Endometrial microvascular endothelial cells (primary cell): ENCODE measurements around the gene NYNRIN. TPM values are rescaled to one million over a fixed set of nuclear protein-coding genes. Genes with fewer than 3 reads are reported as not detected.

Source experiments
- in situ Hi-C: cut with HindIII; loops from 2 replicates; pipeline ENCODE4 v1.10.0; 2017; ENCODE audit warnings: low sequenced_read_pairs, low pct_unique_long_range_greater_than_20kb; ENCODE audit errors: inconsistent ontology term
- total RNA-seq: library from RNA; depleted of rRNA; stranded (reverse); fragments of >200 nt; gene quantifications from one replicate; pipeline ENCODE4 v1.2.3, GENCODE V29; 2015; ENCODE audit errors: inconsistent ontology term

The NYNRIN gene
- total RNA-seq, 1 donor from 2014 or later, result 6.9 TPM

DNA sequence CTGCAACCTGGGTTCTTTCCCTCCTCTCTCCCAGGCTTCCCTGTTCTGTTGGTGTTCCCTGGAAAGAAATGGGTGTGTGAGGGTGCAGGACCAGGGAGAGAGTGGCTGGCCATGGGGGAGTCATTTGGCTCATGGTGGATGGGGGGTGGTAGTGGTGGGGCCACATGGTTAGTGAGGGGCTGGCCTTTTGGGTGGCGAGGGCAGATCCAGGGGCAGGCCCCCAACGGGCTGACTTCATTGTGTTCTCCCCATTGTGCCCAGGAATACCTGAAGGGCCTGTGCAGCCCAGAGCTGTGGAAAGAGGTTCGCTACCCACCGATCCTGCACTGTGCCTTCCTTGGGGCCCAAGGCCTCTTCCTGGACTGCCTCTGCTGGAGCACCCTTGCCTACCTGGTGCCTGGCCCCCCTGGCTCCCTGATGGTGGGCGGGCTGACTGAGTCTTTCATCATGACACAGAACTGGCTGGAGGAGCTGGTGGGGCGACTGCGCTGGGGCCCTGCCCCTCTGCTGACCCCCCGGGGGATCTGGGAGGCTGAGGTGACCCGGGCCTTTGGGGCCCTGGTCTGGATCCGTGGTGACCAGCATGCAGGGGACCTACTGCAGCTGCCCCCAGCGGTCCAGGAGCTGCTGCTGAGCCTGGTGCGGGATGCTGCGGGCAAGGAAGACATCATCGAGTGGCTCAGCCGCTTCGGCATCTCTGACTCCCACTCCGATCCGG lies 9.0 kb downstream of the NYNRIN start:
- in situ Hi-C loops, result no loop called here

DNA sequence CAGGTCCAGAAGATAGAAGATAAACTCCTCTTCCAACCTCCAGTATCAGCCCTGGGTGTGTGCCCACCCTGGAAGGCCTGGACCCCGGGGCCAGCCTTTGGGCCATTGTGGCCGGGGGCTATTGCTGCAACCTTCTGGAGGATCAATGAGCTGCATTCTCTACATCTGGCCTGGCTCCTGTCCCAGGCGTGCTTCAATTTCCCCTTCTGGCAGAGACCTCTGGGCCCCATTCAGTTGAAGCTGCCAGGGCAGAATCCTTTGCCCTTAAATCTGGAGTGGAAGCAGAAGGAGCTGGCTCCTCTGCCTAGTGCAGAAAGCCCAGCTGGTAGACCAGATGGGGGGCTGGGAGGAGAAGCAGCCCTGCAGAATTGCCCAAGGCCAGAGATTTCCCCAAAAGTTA lies 10.0 kb downstream of the NYNRIN start:
- in situ Hi-C loops, result no loop called here

DNA sequence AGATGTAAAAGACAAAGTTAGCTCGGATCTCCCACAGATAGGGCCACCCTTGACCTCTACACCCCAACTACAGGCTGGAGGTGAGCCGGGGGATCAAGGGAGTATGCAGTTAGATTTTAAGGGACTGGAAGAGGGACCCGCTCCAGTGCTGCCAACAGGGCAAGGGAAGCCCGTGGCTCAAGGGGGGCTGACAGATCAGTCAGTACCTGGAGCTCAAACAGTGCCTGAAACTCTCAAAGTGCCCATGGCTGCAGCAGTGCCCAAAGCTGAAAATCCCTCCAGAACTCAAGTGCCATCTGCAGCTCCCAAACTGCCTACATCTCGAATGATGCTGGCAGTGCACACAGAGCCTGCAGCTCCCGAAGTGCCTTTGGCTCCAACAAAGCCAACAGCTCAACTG lies 10.4 kb downstream of the NYNRIN start:
- in situ Hi-C loops, result no loop called here

DNA sequence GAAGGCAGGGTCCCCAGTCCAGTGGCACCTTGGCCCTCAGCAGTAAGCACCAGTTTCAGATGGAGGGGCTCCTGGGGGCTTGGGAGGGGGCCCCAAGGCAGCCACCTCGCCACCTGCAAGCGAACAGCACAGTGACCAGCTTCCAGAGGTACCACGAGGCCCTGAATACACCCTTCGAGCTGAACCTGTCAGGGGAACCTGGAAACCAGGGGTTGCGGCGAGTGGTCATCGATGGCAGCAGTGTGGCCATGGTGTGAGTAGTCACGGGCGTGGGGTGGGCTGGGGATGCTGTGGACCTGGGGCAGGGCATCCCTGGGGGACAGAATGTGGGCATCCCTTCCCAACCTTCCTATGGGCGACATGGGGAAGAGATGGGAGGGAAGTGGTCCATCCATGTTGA lies 11.2 kb downstream of the NYNRIN start:
- in situ Hi-C loops, result no loop called here

DNA sequence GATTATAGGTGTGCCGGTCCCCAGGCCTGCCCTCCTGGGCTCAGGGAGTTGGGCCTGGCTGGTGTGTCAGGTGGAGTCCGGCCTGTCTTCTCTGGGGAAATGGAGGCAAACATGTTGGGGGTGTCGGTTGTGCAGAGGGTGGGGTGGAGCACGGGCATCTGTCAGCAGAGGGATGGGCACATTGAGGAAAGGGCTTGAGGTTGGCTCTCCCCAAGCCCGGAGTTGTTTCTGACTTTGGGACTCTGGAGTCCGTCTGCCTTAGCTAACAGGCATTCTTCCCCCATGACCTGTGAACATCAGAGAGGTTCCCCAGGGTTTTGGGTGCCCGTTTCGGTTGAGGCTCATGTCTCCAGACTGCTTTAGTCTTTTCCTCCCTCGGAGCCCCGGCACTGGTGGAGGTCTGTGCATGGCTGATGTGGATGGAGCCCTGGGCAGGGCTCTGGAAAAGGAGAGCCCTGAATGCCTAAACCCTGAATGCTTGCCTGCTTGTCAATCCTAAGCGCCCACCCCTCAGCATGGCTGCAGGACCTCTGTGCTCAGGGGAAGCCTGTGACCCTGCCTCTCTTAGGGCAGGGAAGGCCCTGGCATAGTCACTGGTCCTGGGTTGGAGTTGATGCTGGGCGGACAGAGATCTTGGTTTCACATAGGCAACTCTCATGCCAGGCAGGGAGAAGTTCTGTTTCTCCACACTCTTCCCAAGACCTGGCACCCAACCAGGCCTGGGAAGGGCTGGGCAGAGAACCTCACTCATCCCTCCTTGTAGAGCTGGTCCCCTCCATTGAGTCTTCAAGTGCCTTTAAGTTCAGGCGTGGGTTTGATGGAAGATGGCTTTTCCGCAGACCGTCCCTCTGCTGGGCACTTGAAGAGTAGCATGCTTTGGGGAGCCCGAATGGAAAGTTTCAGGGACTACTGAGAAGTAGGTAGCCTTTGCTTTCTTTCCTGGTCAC lies 12.9 kb downstream of the NYNRIN start:
- in situ Hi-C loops, result no loop called here

DNA sequence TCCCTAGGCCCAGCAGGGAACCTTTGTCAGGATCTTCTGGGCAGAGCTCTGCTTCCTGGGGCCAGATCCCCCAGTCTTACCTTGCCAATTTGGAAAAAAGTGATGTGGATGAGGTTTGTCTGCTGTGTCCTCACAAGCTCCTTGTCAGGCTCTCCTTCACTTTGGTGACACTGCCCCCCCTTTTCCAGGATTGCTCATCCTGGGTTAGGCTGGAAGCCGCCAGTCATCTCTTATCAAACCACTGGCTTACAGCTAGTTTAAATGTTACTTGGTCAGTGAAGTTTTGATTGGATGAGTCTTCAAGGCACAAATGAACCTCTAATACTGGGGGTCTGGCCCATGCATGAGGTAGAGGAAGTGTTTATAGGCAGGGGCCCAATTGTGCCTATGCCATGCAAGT lies 15.3 kb downstream of the NYNRIN start:
- in situ Hi-C loops, result no loop called here

DNA sequence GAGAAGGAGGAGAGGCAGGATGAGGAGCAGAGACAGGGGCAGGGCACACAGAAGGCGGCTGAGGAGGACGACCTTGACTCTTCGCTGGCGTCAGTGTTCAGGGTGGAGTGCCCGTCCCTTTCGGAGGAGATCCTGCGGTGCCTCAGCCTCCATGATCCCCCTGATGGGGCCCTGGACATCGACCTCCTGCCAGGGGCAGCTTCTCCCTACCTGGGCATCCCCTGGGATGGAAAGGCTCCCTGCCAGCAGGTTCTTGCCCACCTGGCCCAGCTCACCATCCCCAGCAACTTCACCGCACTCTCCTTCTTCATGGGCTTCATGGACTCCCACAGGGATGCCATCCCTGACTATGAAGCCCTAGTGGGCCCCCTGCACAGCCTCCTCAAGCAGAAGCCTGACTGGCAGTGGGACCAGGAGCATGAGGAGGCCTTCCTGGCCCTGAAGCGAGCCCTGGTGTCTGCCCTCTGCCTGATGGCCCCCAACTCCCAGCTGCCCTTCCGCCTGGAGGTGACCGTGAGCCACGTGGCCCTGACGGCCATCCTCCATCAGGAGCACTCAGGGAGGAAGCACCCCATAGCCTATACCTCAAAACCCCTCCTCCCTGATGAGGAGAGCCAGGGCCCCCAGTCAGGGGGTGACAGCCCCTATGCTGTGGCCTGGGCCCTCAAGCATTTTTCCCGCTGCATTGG lies 16.1 kb downstream of the NYNRIN start:
- in situ Hi-C loops, result no loop called here

DNA sequence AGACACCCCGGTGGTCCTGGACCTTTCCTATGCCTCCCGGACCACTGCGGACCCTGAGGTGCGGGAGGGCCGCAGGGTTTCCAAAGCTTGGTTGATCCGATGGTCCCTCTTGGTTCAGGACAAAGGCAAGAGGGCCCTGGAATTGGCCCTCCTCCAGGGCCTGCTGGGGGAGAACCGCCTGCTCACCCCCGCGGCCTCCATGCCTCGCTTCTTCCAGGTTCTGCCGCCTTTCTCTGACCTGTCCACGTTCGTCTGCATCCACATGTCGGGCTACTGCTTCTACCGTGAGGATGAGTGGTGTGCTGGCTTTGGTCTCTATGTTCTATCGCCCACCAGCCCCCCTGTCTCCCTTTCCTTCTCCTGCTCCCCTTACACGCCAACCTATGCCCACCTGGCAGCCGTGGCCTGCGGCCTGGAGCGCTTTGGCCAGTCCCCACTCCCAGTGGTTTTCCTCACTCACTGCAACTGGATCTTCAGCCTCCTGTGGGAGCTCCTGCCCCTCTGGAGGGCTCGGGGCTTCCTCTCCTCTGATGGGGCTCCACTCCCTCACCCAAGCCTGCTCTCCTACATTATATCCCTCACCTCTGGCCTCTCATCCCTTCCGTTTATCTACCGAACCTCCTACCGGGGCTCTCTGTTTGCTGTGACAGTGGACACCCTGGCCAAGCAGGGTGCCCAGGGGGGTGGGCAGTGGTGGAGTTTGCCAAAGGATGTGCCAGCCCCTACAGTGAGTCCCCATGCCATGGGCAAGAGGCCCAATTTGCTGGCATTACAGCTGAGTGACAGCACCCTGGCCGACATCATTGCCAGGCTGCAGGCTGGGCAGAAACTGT lies 16.8 kb downstream of the NYNRIN start:
- in situ Hi-C loops, result no loop called here

DNA sequence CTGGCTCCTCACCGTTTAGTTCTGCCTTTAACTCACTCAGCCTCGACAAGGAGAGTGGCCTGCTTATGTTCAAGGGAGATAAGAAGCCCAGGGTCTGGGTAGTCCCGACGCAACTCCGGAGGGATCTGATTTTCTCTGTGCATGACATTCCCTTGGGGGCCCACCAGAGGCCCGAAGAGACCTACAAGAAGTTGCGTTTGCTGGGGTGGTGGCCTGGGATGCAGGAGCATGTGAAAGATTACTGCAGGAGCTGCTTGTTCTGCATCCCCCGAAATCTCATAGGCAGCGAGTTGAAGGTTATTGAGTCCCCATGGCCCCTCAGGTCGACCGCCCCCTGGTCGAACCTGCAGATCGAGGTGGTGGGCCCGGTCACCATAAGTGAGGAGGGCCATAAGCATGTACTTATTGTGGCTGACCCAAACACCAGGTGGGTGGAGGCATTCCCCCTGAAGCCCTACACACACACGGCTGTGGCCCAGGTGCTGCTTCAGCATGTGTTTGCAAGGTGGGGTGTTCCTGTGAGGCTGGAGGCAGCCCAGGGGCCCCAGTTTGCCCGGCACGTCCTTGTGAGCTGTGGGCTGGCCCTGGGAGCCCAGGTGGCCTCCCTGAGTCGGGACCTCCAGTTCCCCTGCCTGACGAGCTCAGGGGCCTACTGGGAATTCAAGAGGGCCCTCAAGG lies 17.6 kb downstream of the NYNRIN start:
- in situ Hi-C loops, result no loop called here

DNA sequence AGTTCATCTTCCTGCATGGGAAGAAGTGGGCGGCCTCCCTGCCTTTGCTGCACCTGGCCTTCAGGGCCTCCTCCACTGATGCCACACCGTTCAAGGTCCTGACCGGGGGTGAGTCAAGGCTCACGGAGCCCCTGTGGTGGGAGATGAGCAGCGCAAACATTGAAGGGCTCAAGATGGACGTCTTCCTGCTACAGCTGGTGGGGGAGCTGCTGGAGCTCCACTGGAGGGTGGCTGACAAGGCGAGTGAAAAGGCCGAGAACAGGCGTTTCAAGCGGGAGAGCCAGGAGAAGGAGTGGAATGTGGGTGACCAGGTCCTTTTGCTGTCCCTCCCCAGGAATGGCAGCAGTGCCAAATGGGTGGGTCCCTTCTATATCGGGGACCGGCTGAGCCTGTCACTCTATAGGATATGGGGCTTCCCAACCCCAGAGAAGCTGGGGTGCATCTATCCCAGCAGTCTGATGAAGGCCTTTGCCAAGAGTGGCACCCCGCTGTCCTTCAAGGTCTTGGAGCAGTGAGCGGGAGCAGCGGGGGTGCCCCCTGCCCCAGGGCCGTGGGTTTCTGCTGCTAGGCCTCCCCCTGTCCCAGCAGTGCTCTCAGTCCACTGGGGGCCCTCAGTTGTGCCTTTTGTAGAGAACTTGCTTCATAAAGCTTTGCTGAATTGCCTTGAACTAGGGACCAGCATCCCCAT lies 18.3 kb downstream of the NYNRIN start:
- in situ Hi-C loops, result no loop called here

DNA sequence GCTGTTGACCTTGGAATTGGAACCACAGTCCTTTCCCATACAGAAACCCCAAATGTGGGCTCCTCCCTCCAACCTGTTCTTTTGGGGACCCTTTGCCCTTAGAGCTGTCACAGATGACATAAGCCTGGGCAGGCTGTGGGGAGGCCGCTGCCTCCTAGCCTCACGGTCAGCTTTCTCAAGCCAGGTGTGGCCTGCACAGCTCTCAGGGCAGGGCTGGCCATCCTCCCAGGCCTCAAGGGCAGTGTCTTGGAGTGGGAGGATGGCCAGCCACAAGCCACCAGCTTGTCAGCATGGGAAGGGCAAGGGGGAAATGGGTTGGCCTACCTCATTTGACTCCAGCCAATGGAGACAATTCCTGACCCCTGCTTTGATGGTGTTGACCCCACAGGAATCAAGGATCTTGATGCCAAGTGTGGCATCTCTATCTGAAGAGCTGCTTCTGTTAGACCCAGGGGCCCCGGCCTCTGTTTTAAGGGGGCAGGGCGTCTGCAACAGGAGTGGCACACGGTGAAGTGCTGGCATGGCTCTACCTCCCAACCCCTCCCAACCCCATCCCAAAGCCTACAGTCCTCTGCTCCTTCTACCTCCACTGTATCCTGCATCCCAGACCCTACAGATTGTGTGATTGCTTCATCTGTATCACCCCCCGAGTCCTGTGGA lies 19.2 kb downstream of the NYNRIN start:
- in situ Hi-C loops, result no loop called here

DNA sequence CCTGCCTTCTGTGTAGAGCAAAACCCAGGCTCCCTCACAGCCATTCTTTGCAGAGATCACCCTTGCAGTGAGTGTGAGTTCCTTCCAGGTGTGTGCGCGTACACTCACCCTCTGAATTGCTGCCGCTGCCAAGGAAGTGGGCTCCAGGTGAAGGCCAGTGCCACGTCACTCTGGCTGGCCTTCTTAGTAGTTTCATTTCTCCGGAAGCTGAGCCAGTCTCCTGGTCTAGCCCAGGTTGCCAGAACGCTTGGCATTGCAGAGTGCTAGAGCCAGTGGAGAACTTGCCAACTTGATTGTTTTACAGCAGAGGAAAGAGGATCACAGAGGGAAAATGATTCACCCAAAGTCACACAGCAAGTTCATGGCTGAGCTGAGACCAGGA lies 19.7 kb downstream of the NYNRIN start:
- in situ Hi-C loops, result no loop called here

DNA sequence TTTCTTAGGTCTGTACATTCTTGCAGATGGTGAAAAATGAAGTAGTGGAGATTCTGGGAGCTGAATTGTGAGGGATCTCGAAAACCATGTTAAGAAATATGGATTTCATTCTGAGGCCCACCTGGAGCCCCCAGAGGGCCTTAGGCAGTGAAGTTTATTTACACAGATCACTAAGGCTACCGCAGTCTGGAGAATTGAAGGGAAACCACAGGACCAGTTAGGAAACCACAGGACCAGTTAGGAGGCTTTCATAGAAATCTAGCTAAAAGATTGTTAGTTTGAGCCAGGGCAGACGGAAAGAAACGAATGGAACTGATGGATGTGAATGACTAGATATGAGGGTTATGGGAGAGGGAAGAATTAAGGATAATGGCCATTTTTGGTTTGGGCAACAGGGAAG lies 23.5 kb downstream of the NYNRIN start:
- in situ Hi-C loops, result no loop called here

DNA sequence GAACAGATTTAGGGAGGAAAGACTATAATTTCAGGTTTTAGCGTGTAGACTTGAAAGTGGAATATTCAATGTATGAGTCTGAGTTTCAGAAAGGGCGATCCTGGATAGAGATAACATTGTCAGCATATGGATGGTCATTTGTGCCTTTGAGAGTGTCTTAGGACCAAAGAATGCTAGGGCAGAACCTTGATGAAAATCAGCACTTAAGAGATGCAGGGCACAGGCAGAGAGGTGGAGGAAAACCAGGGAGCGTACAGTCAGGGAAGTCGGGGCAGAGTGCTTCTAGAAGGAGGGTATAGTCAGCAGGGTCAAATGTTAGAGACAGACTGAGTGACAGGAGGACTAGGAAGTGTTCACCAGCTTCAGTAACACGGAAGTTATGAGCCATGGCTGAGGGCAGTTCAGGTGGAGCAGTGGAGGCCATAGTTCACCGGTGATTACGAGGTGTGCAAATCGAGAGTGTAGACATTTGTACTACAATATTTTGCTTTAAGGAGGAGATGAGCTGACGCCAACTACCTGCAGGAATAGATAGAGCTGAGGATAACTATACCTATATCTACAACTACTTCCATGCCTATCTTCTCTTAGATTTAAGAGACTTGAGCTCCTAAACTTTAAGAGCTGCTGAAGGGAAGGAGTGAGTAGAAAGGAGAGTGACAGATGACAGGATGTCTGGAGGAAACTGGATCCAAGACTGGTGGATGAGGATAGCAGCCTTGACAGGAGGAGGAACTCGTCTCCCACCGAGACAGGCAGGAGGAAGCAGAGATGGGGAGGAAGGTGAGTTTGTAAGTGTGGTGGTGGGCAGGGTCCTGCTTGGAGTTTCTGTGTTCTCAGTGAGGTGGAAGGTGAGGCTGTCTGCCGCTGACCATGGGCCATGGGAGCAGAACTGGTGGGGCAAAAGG lies 24.1 kb downstream of the NYNRIN start:
- in situ Hi-C loops, result no loop called here

DNA sequence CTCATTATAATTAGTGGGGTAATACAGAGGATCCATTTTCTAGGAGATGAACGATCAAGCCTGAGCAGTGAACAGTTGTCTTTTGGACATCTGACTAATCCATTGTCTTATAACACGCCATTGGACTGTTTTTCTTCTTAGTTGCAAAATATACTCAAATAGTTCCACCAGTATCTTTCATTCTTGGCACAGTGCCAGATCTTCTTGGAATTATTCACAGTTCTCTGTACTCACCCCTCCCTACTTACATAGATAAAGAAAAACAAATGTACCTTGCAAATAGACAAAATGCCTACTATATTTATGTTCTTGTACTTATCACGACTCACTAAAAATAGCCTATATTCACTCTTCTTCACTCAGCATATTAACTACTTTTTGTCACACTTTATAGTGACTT lies 26.9 kb downstream of the NYNRIN start:
- in situ Hi-C loops, result no loop called here

DNA sequence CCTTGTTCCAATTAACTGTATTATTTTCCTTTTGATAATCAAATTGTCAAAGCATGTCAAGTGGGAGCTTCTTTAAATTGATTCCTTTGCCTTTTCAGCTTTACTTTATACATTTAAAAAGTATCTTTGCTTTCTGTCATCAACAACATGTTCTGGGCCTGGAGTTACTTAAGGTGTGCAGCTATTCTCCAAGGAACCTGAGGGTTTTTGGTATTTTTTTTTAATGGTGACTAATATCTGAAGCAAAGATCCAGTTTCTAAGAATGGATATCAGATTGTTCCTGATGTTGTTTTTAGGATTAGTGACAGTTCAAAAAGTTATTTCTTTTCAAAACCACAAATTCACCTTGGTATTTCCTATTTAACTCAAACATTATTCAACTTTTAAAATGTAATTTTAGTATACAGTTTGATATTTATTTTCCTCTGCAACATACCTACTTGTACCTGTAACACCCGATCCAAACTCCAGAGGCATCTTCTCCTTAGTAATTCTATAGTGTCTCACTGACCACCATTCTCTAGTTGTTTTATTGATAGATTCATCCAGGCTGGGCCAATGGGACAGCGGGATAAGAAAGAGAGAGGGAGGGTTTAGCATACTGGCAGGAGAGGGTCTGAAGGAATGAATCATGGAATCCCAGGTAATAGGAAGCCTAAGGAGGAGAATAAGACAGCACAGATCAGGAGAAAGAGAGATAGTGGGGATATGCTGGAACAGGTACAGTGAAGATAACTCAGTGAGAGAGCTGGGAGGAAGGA lies 27.5 kb downstream of the NYNRIN start:
- in situ Hi-C loops, result no loop called here
